Loucy (cell line): ENCODE data around the gene SOBP.

Experiments
- H2AFZ ChIP-seq: fragments of 200-600 bp; sonication (generic); 2 replicates; pipeline ENCODE4 v1.6.0; 2016; ENCODE audit warnings: antibody characterized with exemption, mild to moderate bottlenecking, low read length, moderate library complexity
- H3F3A ChIP-seq: fragments of 200-600 bp; 2 replicates; pipeline ENCODE4 v1.6.0; 2016; ENCODE audit warnings: antibody characterized with exemption, low read depth, mild to moderate bottlenecking
- H3K27me3 ChIP-seq: fragments of 200-600 bp; sonication (generic); 2 replicates; pipeline ENCODE4 v1.6.1; 2014; ENCODE audit warnings: low read length, mild to moderate bottlenecking; ENCODE audit not compliant: insufficient read depth, poor library complexity, severe bottlenecking
- H3K36me3 ChIP-seq: fragments of 200-600 bp; sonication (generic); 2 replicates; pipeline ENCODE4 v1.6.1; 2016; ENCODE audit warnings: low read length; ENCODE audit not compliant: insufficient read depth
- H3K4me1 ChIP-seq: fragments of 200-600 bp; sonication (generic); 2 replicates; pipeline ENCODE4 v1.5.1; 2014; ENCODE audit warnings: low read length, mild to moderate bottlenecking; ENCODE audit not compliant: insufficient read depth, poor library complexity, severe bottlenecking
- H3K4me2 ChIP-seq: fragments of 200-600 bp; sonication (generic); 2 replicates; pipeline ENCODE4 v1.6.0; 2014; ENCODE audit warnings: antibody characterized with exemption, low read length, low read depth, mild to moderate bottlenecking; ENCODE audit not compliant: poor library complexity, severe bottlenecking
- H3K4me3 ChIP-seq: fragments of 200-600 bp; sonication (generic); 2 replicates; pipeline ENCODE4 v1.5.1; 2014; ENCODE audit warnings: low read length, mild to moderate bottlenecking, mixed read lengths; ENCODE audit not compliant: poor library complexity, severe bottlenecking
- H3K79me2 ChIP-seq: fragments of 200-600 bp; sonication (generic); 2 replicates; pipeline ENCODE4 v1.6.1; 2014; ENCODE audit warnings: low read length; ENCODE audit not compliant: insufficient read depth
- H3K9ac ChIP-seq: fragments of 200-600 bp; sonication (generic); 2 replicates; pipeline ENCODE4 v1.6.0; 2014; ENCODE audit warnings: mild to moderate bottlenecking, low read depth, low read length, moderate library complexity; ENCODE audit not compliant: poor library complexity, severe bottlenecking
- H3K9me2 ChIP-seq: fragments of 200-600 bp; sonication (generic); replicated peaks from 2 replicates; pipeline ENCODE4 v1.6.1; 2016; ENCODE audit warnings: low read depth, low read length, mixed read lengths
- H3K9me3 ChIP-seq: fragments of 200-600 bp; sonication (generic); 2 replicates; pipeline ENCODE4 v1.6.1; 2014; ENCODE audit warnings: mild to moderate bottlenecking, antibody characterized with exemption, low read length, low read depth; ENCODE audit not compliant: insufficient read depth
- H4K20me1 ChIP-seq: fragments of 200-600 bp; sonication (generic); 2 replicates; pipeline ENCODE4 v1.6.0; 2014; ENCODE audit warnings: antibody characterized with exemption, low read length, mild to moderate bottlenecking; ENCODE audit not compliant: insufficient read depth, poor library complexity, severe bottlenecking
- CTCF ChIP-seq: fragments of 200-600 bp; sonication (generic); conservative IDR thresholded peaks from 2 replicates; pipeline ENCODE4 v1.5.1; 2014; ENCODE audit warnings: mild to moderate bottlenecking, antibody characterized with exemption, low read length
- EZH2phosphoT487 ChIP-seq: fragments of 200-600 bp; IDR thresholded peaks from 2 replicates; pipeline ENCODE4 v1.6.1; 2018; ENCODE audit warnings: antibody characterized with exemption, mild to moderate bottlenecking, moderate library complexity, borderline replicate concordance

The SOBP gene

GRCh38 chr6:107618672-107619071 lies 128.8 kb downstream of the SOBP start:
- Histone ChIP-seq H3K9ac (peak overlapping the region; percentile 58), H3K4me2 (peak overlapping the region; percentile 79), H3K79me2 (no peaks in the 10 kb centered on the region)

GRCh38 chr6:107620732-107621131 lies 130.8 kb downstream of the SOBP start:
- no peak overlapping the region for H2AFZ ChIP-seq
- no peaks in the 10 kb centered on the region for H3K9me3 ChIP-seq
- TF ChIP-seq EZH2phosphoT487: no peak
- TF ChIP-seq CTCF: no peak
- no peaks in the 10 kb centered on the region for H3K9me2 ChIP-seq
- H3K36me3 ChIP-seq: no peaks in the 10 kb centered on the region
- H3K4me3 ChIP-seq: no peak overlapping the region
- H3K4me1 ChIP-seq: peaks cover 56% of the 10 kb centered on the region
- H3K79me2 ChIP-seq: no peaks in the 10 kb centered on the region
- H3F3A ChIP-seq: peaks cover 7% of the 10 kb centered on the region
- H3K9ac ChIP-seq: no peak overlapping the region
- H3K4me2 ChIP-seq: peak overlapping the region; percentile 12
- H4K20me1 ChIP-seq: no peaks in the 10 kb centered on the region
- H3K27me3 ChIP-seq: no peaks in the 10 kb centered on the region

More at GRCh38 chr6:107618672-107619071, 128.8 kb downstream of the SOBP start:
- no peaks in the 10 kb centered on the region for H3K36me3 ChIP-seq
- peaks cover 56% of the 10 kb centered on the region for H3K4me1 ChIP-seq
- peak overlapping the region; percentile 11; the same call in 1 of the 2 replicates for H2AFZ ChIP-seq
- peak overlapping the region; percentile 60 for H3K4me3 ChIP-seq
- no peaks in the 10 kb centered on the region for H3K9me3 ChIP-seq
- peaks cover 7% of the 10 kb centered on the region for H3F3A ChIP-seq
- no peaks in the 10 kb centered on the region for H3K27me3 ChIP-seq
- H4K20me1 ChIP-seq: no peaks in the 10 kb centered on the region
- TF ChIP-seq CTCF: no peak
- TF ChIP-seq EZH2phosphoT487: no peak
- H3K9me2 ChIP-seq: no peaks in the 10 kb centered on the region

- Histone ChIP-seq H3K9me2 (no peaks in the 10 kb centered on the region), H3K9me3 (no peaks in the 10 kb centered on the region), H3K27me3 (no peaks in the 10 kb centered on the region), H3K4me2 (peak overlapping the region; percentile 12), H3K79me2 (no peaks in the 10 kb centered on the region), H3F3A (peaks cover 7% of the 10 kb centered on the region), H3K4me1 (peaks cover 52% of the 10 kb centered on the region), H3K9ac (no peak overlapping the region), H3K4me3 (no peak overlapping the region), H4K20me1 (no peaks in the 10 kb centered on the region), H3K36me3 (no peaks in the 10 kb centered on the region), H2AFZ (no peak overlapping the region)
- TF ChIP-seq EZH2phosphoT487 (no peak), CTCF (no peak)
Observed at GRCh38 chr6:107621229-107621937, 131.5 kb downstream of the SOBP start.
